Colonic mucosa (tissue), 4 donors: ENCODE measurements around the gene CTIF. TPM values are rescaled to one million over a fixed set of nuclear protein-coding genes. Genes with fewer than 3 reads are reported as not detected.

ENCODE experiments used
- DNase-seq: peaks from one replicate; pipeline ENCODE4 v3.0.0-alpha.2; 2020
- H3K27ac ChIP-seq: fragments of 200-600 bp; one replicate; pipeline ENCODE4 v1.8.0; 2021
- H3K27me3 ChIP-seq: fragments of 200-600 bp; one replicate; pipeline ENCODE4 v1.8.0; 2021
- H3K36me3 ChIP-seq: fragments of 200-600 bp; one replicate; pipeline ENCODE4 v1.8.0; 2021
- H3K4me1 ChIP-seq: fragments of 200-600 bp; one replicate; pipeline ENCODE4 v1.8.0; 2021; ENCODE audit warnings: mild to moderate bottlenecking
- H3K4me3 ChIP-seq: fragments of 200-600 bp; one replicate; pipeline ENCODE4 v1.8.0; 2021
- H3K9ac ChIP-seq, 2 donors: one replicate each; pipeline ENCODE4 v1.7.0; 2013; ENCODE audit warnings: control low read depth in 2 of 2, low read depth in 2 of 2, low read length in 2 of 2
- H3K9me3 ChIP-seq: fragments of 200-600 bp; one replicate; pipeline ENCODE4 v1.8.0; 2021
- CTCF ChIP-seq: fragments of 200-600 bp; IDR thresholded peaks from one replicate; pipeline ENCODE4 v1.8.0; 2022; ENCODE audit warnings: antibody characterized with exemption, mild to moderate bottlenecking
- intact Hi-C: fragments of 100-400 bp; cut with DNase I; formaldehyde crosslinking; loops from one replicate; pipeline ENCODE4 v1.14.1; 2022
- total RNA-seq, 2 donors: library from RNA; stranded (reverse); fragmentation: NEBNext Ultra II Directional in 1 of 2; extraction: Animal tissue kit (Norgen Biotek cat#: 25700) in 1 of 2; gene quantifications; one replicate each; pipeline ENCODE4 v1.2.1, GENCODE V29; 2021
- donor health status: healthy.
- donor health status: DM: no; HTN: no; CAD: no.
- donor health status: DM: no; HTN: no; CAD: no.

Gene CTIF
- total RNA-seq, 2 donors from 2014 or later: 13.0 to 16.7 TPM

GRCh38 chr18:48678237-48679115 is 139.6 kb downstream of the CTIF start:
- H3K27ac ChIP-seq: no peak overlapping the region
- no peak for TF ChIP-seq CTCF
- H3K4me1 ChIP-seq: peaks cover 7% of the 10 kb centered on the region
- H3K9me3 ChIP-seq: no peaks in the 10 kb centered on the region
- no peaks in the 10 kb centered on the region for H3K36me3 ChIP-seq
- intact Hi-C loops: loop anchor here (5.0 to 10.0 kb wide), 7 partner anchors 99 to 766 kb away; no protein-coding TSS in a partner anchor
- H3K27me3 ChIP-seq: no peaks in the 10 kb centered on the region
- H3K9ac ChIP-seq: no peak overlapping the region
- H3K4me3 ChIP-seq: no peak overlapping the region
- DNase-seq: no peak

GRCh38 chr18:48679236-48679635 is 140.4 kb downstream of the CTIF start:
- no peak for DNase-seq
- H3K9ac ChIP-seq: no peak overlapping the region
- no peaks in the 10 kb centered on the region for H3K36me3 ChIP-seq
- H3K4me1 ChIP-seq: peaks cover 7% of the 10 kb centered on the region
- no peak overlapping the region for H3K27ac ChIP-seq
- no peak overlapping the region for H3K4me3 ChIP-seq
- intact Hi-C loops: loop anchor here (5.0 to 10.0 kb wide), 7 partner anchors 98 to 766 kb away; no protein-coding TSS in a partner anchor
- no peaks in the 10 kb centered on the region for H3K27me3 ChIP-seq
- no peaks in the 10 kb centered on the region for H3K9me3 ChIP-seq
- no peak for TF ChIP-seq CTCF

GRCh38 chr18:48680339-48681250 is 141.8 kb downstream of the CTIF start:
- Histone ChIP-seq H3K36me3 (no peaks in the 10 kb centered on the region), H3K4me1 (peaks cover 4% of the 10 kb centered on the region), H3K27me3 (no peaks in the 10 kb centered on the region), H3K9me3 (no peaks in the 10 kb centered on the region), H3K4me3 (no peak overlapping the region), H3K9ac (no peak overlapping the region), H3K27ac (no peak overlapping the region)
- DNase-seq: no peak
- TF ChIP-seq CTCF: no peak
- intact Hi-C loops: no loop called here

GRCh38 chr18:48682768-48683167 is 143.9 kb downstream of the CTIF start:
- DNase-seq: no peak
- H3K27ac ChIP-seq: no peak overlapping the region

More at GRCh38 chr18:48682768-48683167, 143.9 kb downstream of the CTIF start:
- Histone ChIP-seq H3K27me3 (no peaks in the 10 kb centered on the region), H3K4me3 (no peak overlapping the region), H3K9me3 (no peaks in the 10 kb centered on the region), H3K9ac (no peak overlapping the region), H3K4me1 (no peaks in the 10 kb centered on the region), H3K36me3 (no peaks in the 10 kb centered on the region)
- no peak for TF ChIP-seq CTCF
- intact Hi-C loops: no loop called here
